AG08396 (cell line): Measurements from ENCODE around the gene GMDS.
A peak's percentile ranks its signal among the peaks of the same experiment; 100 is the strongest.

Experiments used
- DNase-seq: peaks from one replicate; pipeline ENCODE4 v3.0.0; 2012; ENCODE audit warnings: low spot score, mixed read lengths

The GMDS gene

GRCh38 chr6:2133716-2134310 lies 111.6 kb downstream of the GMDS start:
- no peak for DNase-seq

- no peak for DNase-seq
Measured at GRCh38 chr6:2132916-2133315, 112.5 kb downstream of the GMDS start.

DNA sequence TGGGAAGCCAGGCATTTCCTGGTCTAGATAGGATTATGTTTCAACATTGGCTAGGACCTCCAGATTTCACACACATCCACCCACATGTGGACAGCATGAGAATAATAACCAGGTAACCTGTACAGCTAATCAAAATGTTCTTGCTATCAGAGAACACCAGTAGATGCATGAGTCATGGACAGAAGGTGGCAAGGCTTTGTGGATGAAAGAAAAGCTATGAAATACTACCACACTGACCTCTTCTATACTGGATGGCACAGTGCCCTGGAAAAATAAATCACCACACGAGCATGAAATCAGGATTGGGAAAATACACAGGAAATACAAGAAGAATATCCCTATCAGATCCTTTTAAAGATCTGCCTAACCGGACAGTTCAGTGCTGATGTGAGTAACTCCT lies 113.0 kb downstream of the GMDS start:
- no peak for DNase-seq

GRCh38 chr6:2129182-2129621 lies 116.2 kb downstream of the GMDS start:
- no peak for DNase-seq

- no peak for DNase-seq
Measured at GRCh38 chr6:2127484-2127911, 117.9 kb downstream of the GMDS start.

- DNase-seq: no peak
Measured at GRCh38 chr6:2126351-2126750, 119.1 kb downstream of the GMDS start.

- DNase-seq: no peak
Measured at GRCh38 chr6:2125158-2125557, 120.2 kb downstream of the GMDS start.

GRCh38 chr6:2124260-2124709 lies 121.1 kb downstream of the GMDS start:
- no peak for DNase-seq

- DNase-seq: no peak
Measured at GRCh38 chr6:2120912-2121311, 124.5 kb downstream of the GMDS start.

DNA sequence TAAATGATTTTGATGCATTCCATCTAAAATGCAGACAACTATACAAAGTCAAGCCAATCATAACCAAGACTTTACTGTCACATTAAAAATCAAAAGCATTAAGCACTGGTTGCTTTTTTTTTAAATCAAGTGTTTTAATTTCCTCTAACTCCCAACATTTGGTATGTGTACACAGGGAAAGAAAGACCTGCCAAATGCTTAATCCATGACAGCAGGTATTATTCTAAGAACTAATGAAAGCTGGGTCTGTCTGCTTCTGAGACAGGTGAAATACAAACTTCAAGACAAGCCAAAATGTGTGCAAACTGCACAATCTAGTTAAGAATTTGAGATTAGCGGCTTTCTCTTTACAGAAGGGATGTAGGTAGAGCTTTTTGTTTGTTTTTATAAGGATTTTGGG lies 126.1 kb downstream of the GMDS start:
- no peak for DNase-seq

- DNase-seq: no peak
Measured at GRCh38 chr6:2118136-2118535, 127.3 kb downstream of the GMDS start.

DNA sequence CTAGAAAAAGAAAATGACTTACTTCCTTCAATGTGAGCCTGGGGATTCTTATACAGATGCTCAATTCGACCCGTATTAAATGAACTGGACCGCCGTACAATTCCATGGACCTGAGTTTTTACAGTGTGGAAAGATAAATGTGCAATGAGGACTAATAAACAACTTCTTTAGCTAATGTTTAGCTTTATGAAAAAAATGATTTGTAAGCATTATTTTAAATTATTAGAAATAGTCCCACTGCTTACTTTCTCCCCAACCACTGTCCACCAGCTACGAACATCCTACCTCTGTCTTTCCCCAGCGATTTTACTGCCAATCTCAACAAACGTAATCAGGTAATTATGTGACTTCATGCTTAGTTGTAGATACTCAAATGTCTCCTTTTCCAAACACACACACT lies 128.0 kb downstream of the GMDS start:
- DNase-seq: no peak

DNA sequence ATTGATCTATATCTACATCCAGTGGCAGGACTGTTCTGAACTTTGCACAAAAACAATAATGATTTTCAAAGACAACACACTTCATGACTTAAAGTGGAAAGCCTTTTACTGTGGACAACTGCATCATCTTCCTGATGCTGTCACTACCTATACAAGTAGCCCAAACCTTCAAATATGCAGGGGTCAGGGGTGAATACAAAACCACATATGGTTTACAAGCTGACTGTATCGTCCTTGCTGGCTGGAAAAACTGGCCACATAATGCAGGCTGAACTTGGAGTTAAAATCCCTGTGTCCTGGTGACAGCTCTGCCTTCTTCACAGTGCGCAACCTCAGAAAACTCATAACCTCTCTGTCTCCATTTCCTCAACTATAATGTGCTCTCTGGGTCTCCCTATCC lies 128.9 kb downstream of the GMDS start:
- DNase-seq: no peak

GRCh38 chr6:2114100-2114499 lies 131.3 kb downstream of the GMDS start:
- no peak for DNase-seq

DNA sequence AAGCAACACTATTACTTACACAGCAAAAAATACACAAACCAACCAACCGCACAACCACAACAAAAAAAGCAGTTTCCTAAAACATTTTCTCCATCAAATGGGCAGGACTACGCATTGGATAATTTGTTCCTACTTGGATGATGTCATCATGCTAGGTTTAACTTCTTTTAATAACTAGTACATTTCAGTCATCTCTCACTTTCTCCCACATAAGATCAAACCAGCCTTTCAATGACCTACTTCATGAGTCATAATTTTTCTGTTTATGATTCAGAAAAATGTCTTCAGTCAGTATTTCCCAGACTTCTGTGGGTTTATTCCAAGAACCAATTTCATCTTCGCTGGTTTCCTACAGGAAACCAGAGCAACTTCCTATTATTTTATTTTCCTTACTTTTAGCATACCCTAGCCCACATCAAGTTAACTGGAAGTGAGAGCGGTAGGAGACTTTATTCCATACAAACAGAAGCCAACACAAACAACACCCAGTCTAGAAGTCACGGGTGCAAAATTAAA lies 134.2 kb downstream of the GMDS start:
- peak; percentile 63 for DNase-seq

- no peak for DNase-seq
Measured at GRCh38 chr6:2110504-2110903, 134.9 kb downstream of the GMDS start.

GRCh38 chr6:2109796-2110195 lies 135.6 kb downstream of the GMDS start:
- DNase-seq: no peak

DNA sequence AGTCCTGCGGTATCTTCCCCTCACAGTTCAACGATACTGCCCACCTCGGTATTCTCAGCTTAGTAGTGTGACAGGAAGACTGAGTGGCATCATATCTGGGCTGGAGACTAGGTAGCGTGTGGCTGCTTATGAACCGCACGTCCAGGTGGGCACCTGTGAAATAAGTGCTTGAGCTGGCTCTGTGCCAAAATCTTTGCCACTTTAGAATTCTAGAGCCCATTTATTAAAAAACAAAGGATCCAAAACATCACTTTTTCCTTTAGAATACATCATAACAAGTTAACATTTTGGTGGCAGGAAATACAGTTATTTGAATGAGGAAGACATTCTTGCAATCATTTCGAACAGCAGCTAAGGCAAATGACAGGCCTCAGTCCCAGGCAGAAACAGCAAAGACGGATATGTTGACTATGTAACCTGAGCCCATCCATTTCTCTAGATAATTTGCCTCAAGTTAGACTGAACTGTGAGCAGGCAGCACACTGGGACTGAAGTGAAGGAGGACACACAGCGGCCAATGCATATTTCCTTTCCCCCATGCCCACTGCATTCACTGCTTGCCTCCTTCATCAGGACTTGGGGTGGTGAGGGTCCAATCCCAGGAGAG lies 136.6 kb downstream of the GMDS start:
- no peak for DNase-seq

DNA sequence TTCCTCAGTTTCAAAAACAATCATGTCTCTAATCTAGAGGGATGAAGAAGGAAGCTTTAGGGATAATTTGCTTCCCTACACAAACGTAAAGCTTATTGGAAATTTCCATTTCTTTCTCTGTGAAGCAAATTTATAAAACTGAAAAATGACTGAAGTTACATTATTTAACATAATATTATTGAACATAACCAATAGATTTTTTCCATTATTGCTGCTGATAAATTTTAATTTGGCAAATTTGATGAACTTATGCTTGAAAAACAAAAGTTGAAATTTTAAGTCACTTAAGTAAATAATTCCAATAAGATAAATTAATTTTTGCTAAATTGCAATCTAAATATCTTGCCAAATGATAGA lies 140.9 kb downstream of the GMDS start:
- no peak for DNase-seq

DNA sequence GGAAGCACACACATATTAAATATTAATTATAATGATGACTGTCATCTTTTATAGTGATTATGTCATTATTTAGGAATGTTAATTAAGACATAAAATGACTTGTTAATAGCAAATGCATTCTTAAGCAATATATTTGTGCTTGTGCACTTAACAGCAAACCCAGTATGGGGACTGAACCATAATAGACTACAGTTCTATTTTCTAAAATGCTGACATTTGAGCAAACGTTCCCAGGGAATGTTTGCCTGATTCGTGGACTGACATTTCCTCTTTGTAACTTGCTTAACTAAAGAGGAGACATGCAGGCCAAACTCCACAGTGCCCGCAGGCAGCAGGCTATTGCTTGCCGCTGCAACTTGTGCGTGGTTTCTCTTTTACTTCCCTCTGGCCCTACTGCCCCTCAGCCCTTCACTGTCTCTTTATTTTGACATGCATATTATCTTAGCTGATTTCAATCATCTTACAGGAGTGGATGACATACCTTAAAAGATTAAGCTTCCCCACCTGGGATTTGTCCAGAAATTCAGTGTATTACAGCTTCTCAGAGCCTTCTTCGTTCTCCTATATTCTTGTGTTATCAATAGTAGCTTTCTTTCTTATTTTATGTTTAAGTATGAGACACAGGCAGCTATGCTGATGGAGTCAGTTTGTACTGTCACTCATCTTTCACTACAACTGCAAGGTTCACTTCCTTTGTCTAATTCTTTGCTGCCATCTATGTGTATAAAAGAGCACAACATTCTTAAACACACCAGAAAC lies 141.5 kb downstream of the GMDS start:
- peak; percentile 28 for DNase-seq

GRCh38 chr6:2102966-2103365 lies 142.4 kb downstream of the GMDS start:
- no peak for DNase-seq

DNA sequence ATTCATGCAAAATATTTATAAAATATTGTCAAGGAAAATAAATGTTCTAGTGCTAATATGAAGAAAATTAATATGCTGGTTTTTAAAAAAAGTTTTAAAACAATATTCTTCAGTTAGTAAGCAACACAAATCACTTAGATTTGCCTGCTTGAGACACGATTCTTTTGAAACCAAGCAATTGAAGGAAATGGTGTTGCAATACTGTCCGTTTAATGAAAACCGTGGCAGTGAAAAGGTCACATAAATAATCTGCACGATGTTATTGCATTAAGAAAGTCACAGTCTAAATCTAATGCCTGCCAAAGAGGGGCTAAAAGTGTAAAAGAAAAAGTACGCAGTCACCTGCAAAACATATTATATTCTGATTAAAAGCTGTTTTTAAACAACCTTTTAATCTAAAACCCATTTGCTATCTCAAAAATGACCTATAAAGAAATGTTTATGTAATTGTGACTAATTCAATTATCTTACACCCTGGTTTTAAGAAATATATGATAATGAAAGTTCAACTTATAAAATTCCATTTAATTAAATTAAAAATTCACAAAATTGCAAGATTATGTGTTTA lies 143.0 kb downstream of the GMDS start:
- DNase-seq: no peak

DNA sequence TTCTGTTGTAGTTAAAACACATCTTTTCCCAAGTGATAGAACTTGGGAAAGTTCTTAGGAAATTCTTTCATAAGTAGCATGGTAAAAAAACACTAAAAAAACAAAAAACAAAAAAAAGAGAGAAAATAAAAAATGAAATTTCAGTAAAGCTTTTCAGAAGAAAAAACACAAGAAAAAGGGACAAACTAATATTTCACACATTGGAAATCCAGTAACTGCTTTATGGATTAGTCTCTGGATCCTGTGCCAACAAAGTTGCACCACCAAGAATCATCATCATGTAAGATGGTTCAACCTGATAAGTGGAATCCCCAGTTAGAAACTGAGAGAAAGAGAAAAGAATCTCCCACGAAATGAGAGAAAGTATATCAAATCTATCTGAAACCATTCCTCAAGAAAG lies 144.2 kb downstream of the GMDS start:
- DNase-seq: no peak
